Left renal pelvis (tissue), 4 donors: Measurements from ENCODE around the gene DBX2. TPM values are rescaled to one million over a fixed set of nuclear protein-coding genes. Genes with fewer than 3 reads are reported as not detected.
"Not testable (repeated sequence)": the region's sequence is repeated elsewhere in the genome, so short reads cannot be mapped to it uniquely, and the experiment has no call there.

ENCODE experiments used
- DNase-seq, 4 donors: peaks; one replicate each; pipeline ENCODE4 v3.0.0-alpha.2; 2013; ENCODE audit warnings: low read depth in 4 of 4, low spot score in 3 of 4
- polyA plus RNA-seq, 4 donors: library from polyadenylated mRNA; unstranded; fragments of 120-200 nt; gene quantifications; one replicate each; pipeline ENCODE4 v1.2.1, GENCODE V29; 2013; ENCODE audit not compliant: insufficient read length in 4 of 4

DBX2 gene
- polyA plus RNA-seq, 4 donors, result 0.11 to 0.24 (median 0.12) TPM; not detected in 1

DNA sequence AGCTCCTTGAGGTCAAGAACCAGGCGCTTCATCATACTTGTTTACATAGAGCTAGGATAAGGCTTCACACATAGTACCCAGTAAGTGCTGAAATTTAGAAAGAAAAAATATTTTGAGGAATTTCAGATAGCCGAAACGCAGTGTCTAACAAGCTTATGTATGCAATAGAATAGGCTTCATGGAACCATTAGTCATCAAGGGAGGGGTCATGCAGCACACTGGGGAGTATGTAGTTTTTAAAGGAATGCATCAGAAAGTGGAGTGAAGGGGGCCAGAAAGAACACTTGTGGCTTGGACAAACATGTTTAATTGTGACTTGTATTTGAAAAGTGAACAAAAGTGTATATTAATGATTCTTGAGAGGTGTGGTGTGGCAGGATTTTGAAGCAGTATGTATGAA lies 38.1 kb downstream of the DBX2 start:
- DNase-seq, result no peak

DNA sequence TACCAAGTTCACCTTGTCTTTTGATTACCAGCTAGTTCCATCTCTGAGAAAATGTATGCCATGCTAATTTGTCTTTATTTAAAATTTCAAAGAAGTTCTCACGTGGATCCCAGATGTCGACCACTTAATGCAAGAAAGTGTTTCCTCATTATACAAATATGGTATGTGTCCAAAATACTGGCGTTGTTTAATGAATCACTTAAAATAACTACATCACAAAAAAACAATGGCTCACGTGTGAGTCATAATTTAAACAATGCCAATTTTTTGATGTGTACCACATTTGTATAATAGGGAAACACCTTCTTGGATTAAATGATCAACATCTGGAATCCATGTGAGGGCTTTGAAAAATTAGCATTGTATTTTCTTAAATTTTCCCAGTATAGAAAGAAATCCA lies 40.8 kb downstream of the DBX2 start:
- DNase-seq, result no peak

- DNase-seq, result no peak
Measured at GRCh38 chr12:45008211-45008610, 42.7 kb downstream of the DBX2 start.

DNA sequence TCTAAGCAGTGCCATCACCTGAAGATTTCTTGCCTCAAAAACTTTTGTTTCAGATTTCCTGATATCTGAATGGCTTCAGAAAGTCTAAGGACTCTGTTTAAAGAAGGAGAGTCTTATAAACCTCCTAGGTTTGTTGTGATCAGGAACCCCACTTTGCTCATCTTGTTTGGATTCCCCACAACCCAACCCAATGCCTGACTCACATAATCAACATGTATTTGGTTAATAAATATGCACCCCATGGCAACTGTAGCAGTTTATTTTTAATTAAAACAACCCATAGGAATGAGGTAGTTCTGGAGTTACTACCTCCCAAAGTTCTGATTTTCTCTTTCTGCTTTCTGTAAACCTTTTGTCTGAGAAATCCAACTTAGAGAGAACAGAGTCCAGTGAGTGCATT lies 51.5 kb downstream of the DBX2 start:
- DNase-seq, result no peak

DNA sequence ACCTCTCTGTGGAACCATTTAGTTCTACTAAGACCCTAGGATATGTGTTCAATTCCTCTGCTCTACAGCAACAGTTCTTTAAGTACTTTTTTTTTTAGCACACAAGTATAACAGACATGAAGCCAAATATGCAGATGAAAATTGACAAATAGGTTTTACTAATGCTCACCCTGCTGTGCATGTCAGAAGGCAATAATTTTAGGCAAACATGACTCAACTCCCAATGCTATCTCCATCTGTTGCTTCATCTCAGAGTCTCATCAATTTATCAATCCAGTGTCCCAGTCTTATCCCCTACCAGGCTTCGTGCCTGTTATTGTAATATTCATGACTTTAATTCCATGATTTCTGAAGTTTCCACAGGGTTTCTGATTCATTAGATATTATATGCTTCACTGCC lies 57.7 kb downstream of the DBX2 start:
- DNase-seq, result no peak

GRCh38 chr12:44984863-44985262 lies 66.0 kb downstream of the DBX2 start:
- not testable (repeated sequence) for DNase-seq

DNA sequence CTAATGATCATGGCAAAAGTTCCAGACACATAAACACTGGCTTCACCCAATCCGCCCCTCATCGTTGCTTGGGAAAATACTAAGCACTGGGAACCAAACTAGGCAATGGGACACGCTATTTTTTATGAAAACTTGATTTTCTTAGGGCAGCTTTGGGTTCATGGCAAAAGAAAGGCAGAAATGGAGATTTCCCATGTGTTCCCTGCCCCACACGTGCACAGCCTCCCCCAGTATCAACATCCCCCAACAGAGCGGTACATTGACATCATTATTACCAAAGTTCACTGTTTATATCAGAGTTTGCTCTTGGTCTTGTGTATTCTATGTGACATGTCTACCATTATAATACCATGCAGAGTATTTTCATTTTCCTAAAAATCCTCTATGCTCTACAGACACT lies 71.0 kb downstream of the DBX2 start:
- DNase-seq, result no peak

- DNase-seq, result no peak
Measured at GRCh38 chr12:44976246-44976645, 74.7 kb downstream of the DBX2 start.

- DNase-seq, result peak in 1 of 4 donors; percentile 1
Measured at GRCh38 chr12:44972746-44973421, 78.0 kb downstream of the DBX2 start.

- DNase-seq, result no peak
Measured at GRCh38 chr12:44968965-44969364, 81.9 kb downstream of the DBX2 start.

Other genes with a start within 250 kb of the DBX2 start
- gene NELL2, start 174.8 kb downstream of the DBX2 start, polyA plus RNA-seq, result 10 to 100 TPM in 3 of 4 donors, 1 to 10 TPM in 1; 6.5 to 21.7 (median 15.5) TPM
- 10 to 100 TPM; 62.2 to 88.2 (median 79.6) TPM for gene ANO6, start 165.0 kb upstream of the DBX2 start, polyA plus RNA-seq